Hepatocyte (in vitro differentiated cells): ENCODE results near the gene ZBTB7C.

ENCODE experiments used
- CTCF ChIP-seq: fragments of 200-600 bp; sonication (generic); IDR thresholded peaks from 2 replicates; pipeline ENCODE4 v1.5.1; 2016; ENCODE audit warnings: antibody characterized with exemption, mild to moderate bottlenecking; ENCODE audit not compliant: poor library complexity
- EZH2phosphoT487 ChIP-seq: fragments of 200-600 bp; sonication (generic); IDR thresholded peaks from one replicate; pipeline ENCODE4 v1.6.1; 2018; ENCODE audit warnings: antibody characterized with exemption, mild to moderate bottlenecking, low read depth, moderate library complexity; ENCODE audit not compliant: unreplicated experiment, severe bottlenecking

- TF ChIP-seq CTCF: no peak
- TF ChIP-seq EZH2phosphoT487: no peak
Measured at GRCh38 chr18:48162956-48163737, 246.0 kb downstream of the ZBTB7C start.
